ENCODE data around the gene MARCHF11.

MARCHF11 gene

DNA sequence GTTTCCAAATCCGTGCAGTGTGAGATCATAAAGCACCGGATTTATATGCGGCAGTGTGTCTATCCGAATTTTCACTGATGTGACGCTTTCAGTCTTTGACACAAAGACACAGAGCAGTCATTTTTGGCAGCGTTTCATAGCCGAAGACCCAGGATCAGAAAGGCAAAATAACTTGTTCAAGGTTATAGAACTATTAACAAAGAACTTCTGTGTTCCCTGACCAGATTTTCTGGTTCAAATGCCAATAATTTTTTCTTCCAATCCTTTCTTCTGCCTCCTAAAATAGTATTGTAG lies 1.1 kb upstream of the MARCHF11 start:
- H3K27me3 ChIP-seq (ENCODE audit: insufficient read depth, low read length, poor library complexity): no peaks in the 10 kb centered on the region
- TF ChIP-seq, protein P1, sequence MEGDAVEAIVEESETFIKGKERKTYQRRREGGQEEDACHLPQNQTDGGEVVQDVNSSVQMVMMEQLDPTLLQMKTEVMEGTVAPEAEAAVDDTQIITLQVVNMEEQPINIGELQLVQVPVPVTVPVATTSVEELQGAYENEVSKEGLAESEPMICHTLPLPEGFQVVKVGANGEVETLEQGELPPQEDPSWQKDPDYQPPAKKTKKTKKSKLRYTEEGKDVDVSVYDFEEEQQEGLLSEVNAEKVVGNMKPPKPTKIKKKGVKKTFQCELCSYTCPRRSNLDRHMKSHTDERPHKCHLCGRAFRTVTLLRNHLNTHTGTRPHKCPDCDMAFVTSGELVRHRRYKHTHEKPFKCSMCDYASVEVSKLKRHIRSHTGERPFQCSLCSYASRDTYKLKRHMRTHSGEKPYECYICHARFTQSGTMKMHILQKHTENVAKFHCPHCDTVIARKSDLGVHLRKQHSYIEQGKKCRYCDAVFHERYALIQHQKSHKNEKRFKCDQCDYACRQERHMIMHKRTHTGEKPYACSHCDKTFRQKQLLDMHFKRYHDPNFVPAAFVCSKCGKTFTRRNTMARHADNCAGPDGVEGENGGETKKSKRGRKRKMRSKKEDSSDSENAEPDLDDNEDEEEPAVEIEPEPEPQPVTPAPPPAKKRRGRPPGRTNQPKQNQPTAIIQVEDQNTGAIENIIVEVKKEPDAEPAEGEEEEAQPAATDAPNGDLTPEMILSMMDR (IDR thresholded peaks at IDR 0.05; ENCODE audit: borderline replicate concordance, extremely low read depth, low read length, poor library complexity, severe bottlenecking): no peak
- no peak for TF ChIP-seq EZH2 (IDR thresholded peaks at IDR 0.05; ENCODE audit: borderline replicate concordance, low read depth, low read length, severe bottlenecking)
- no peaks in the 10 kb centered on the region for H3K36me3 ChIP-seq (ENCODE audit: insufficient read depth, low read length)
- H2AFZ ChIP-seq (ENCODE audit: low read depth, low read length): no peak overlapping the region
- no peak overlapping the region for H3K9ac ChIP-seq (ENCODE audit: low read depth, low read length)
- H3K4me3 ChIP-seq (ENCODE audit: low read depth in 1 of 2, low read length in 2 of 2): no peak overlapping the region
- DNase-seq (no peak), ATAC-seq (ENCODE audit: insufficient read depth, low read depth) (no peak)
- no peaks in the 10 kb centered on the region for H3K4me1 ChIP-seq (ENCODE audit: insufficient read depth, low read length)
- H3K9me3 ChIP-seq (ENCODE audit: insufficient read depth, low read length, severe bottlenecking): no peaks in the 10 kb centered on the region
- H3K4me2 ChIP-seq (ENCODE audit: insufficient read depth, low read length): no peak overlapping the region
- H4K20me1 ChIP-seq (ENCODE audit: insufficient read depth, low read length): no peaks in the 10 kb centered on the region
- H3K27ac ChIP-seq (ENCODE audit: low read length): no peak overlapping the region
- no peaks in the 10 kb centered on the region for H3K79me2 ChIP-seq (ENCODE audit: insufficient read depth, low read length)

DNA sequence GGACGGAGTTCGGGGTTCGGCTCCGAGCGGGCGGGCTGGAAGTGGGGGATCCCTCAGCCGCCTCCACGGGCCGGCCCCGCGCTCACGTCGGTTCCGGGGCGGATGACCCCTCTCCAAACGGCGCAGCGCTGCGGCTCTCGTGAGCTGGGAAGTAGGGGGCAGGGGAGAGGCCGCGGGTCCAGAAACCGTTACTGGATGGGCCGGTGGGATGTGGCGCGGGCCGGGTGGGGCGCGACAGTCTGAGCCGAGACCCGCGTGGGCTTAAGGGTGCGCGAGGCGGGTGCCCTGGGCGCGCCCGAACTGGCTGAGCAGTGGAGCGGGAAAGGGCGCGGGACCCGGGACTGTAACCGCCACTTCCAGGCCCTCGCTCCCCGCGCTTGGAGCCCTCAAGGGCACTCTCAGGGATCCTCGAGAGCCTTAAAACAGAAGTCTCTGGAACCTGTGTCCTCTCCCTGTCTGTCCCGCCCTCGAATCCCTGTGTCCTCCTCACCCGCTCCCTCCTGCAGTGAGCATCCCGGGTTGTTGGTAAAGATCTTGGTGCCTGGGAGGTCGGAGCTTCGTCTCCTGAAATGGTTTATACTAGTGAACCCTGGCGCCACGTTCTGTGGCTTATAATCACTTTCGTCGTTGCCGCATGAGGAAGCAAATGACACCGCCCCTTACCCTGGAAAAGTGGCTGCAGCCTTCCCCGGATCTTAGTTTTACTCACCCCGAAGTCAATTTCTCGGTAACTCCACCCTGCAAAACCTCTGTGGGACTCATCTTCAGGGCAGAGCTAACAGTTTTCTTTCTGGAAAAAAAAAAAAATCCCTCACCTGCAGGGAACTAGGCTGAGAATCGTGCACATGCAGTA lies 571 bp upstream of the MARCHF11 start:
- Histone ChIP-seq H3K9me3 (ENCODE audit: insufficient read depth, low read length, severe bottlenecking) (no peaks in the 10 kb centered on the region), H3K4me2 (ENCODE audit: insufficient read depth, low read length) (no peak overlapping the region), H2AFZ (ENCODE audit: low read depth, low read length) (no peak overlapping the region), H3K79me2 (ENCODE audit: insufficient read depth, low read length) (no peaks in the 10 kb centered on the region), H3K4me1 (ENCODE audit: insufficient read depth, low read length) (no peaks in the 10 kb centered on the region), H4K20me1 (ENCODE audit: insufficient read depth, low read length) (no peaks in the 10 kb centered on the region), H3K4me3 (ENCODE audit: low read depth in 1 of 2, low read length in 2 of 2) (no peak overlapping the region), H3K36me3 (ENCODE audit: insufficient read depth, low read length) (no peaks in the 10 kb centered on the region), H3K27ac (ENCODE audit: low read length) (no peak overlapping the region), H3K9ac (ENCODE audit: low read depth, low read length) (no peak overlapping the region), H3K27me3 (ENCODE audit: insufficient read depth, low read length, poor library complexity) (no peaks in the 10 kb centered on the region)
- no peak for DNase-seq
- TF ChIP-seq, protein P1 (IDR thresholded peaks at IDR 0.05; ENCODE audit: borderline replicate concordance, extremely low read depth, low read length, poor library complexity, severe bottlenecking): no peak
- TF ChIP-seq EZH2 (IDR thresholded peaks at IDR 0.05; ENCODE audit: borderline replicate concordance, low read depth, low read length, severe bottlenecking): no peak
- no peak for ATAC-seq (ENCODE audit: insufficient read depth, low read depth)

DNA sequence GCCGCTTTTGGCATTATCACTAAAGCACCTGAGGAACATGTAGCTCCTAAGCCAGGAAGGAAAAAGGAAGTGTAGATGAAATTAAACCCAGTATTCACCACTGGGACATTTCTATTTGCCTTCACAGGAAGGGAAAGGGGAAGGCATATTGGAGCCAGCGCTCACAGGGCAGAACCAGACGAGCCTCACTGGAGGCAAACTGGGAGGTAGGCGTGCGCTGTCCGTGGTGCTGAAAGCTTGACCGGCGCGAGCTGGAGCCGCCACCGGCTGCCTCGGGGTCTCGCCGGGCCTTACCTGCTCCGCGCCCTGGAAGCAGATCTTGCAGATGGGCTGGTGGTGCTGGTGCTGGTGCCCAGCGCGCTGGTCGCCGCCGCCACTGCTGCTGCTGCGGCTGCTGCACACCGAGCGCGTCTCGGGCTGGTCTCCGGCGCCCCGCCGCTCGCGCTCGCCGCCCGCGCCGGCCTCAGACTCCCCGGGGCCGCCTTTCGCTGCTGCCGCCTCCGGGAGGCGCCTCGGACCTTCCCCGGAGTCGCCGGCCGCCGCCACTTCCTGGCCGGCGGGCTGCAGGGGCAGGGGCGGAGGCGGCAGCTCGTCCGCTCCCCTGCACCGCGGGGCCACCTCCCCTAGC lies 732 bp downstream of the MARCHF11 start:
- H3K4me1 ChIP-seq (ENCODE audit: insufficient read depth, low read length): no peaks in the 10 kb centered on the region
- H3K79me2 ChIP-seq (ENCODE audit: insufficient read depth, low read length): no peaks in the 10 kb centered on the region
- no peaks in the 10 kb centered on the region for H4K20me1 ChIP-seq (ENCODE audit: insufficient read depth, low read length)
- no peak for ATAC-seq (ENCODE audit: insufficient read depth, low read depth)
- no peak overlapping the region for H3K27ac ChIP-seq (ENCODE audit: low read length)
- H3K36me3 ChIP-seq (ENCODE audit: insufficient read depth, low read length): no peaks in the 10 kb centered on the region
- no peak overlapping the region for H2AFZ ChIP-seq (ENCODE audit: low read depth, low read length)
- DNase-seq: peak; percentile 27
- no peak overlapping the region for H3K9ac ChIP-seq (ENCODE audit: low read depth, low read length)
- H3K4me3 ChIP-seq (ENCODE audit: low read depth in 1 of 2, low read length in 2 of 2): no peak overlapping the region
- no peak overlapping the region for H3K4me2 ChIP-seq (ENCODE audit: insufficient read depth, low read length)
- no peaks in the 10 kb centered on the region for H3K27me3 ChIP-seq (ENCODE audit: insufficient read depth, low read length, poor library complexity)
- TF ChIP-seq EZH2 (IDR thresholded peaks at IDR 0.05; ENCODE audit: borderline replicate concordance, low read depth, low read length, severe bottlenecking): no peak
- TF ChIP-seq, protein P1 (IDR thresholded peaks at IDR 0.05; ENCODE audit: borderline replicate concordance, extremely low read depth, low read length, poor library complexity, severe bottlenecking): no peak
- no peaks in the 10 kb centered on the region for H3K9me3 ChIP-seq (ENCODE audit: insufficient read depth, low read length, severe bottlenecking)
